ENCODE data around the gene MID1.

GRCh38 chrX:10600479-10600878 is 19.9 kb downstream of the MID1 start:
- TF ChIP-seq ZBTB40 (IDR thresholded peaks at IDR 0.05) (no peak), ZBTB40 (CRISPR knock-in tag; IDR thresholded peaks at IDR 0.05) (no peak), ZNF764 (CRISPR knock-in tag; IDR thresholded peaks at IDR 0.05; ENCODE audit: low read depth) (no peak), CTCF (IDR thresholded peaks at IDR 0.05 in 2 of 3, conservative IDR thresholded peaks at IDR 0.05 in 1 of 3; ENCODE audit: insufficient read depth in 2 of 3, low read depth in 1 of 3, low read length in 3 of 3) (no peak), HCFC1 (IDR thresholded peaks at IDR 0.05; ENCODE audit: low read depth, low read length) (no peak), GABPA (tag; conservative IDR thresholded peaks at IDR 0.05; ENCODE audit: low read depth) (no peak), PTTG1 (tag; IDR thresholded peaks at IDR 0.05; ENCODE audit: low read depth) (no peak), POLR2AphosphoS5 (IDR thresholded peaks at IDR 0.05; ENCODE audit: control insufficient read depth, insufficient read depth, low read depth, low read length) (no peak), PHF8 (IDR thresholded peaks at IDR 0.05; ENCODE audit: borderline replicate concordance, low read length) (no peak), ZNF24 (IDR thresholded peaks at IDR 0.05) (no peak), ZNF121 (CRISPR knock-in tag; conservative IDR thresholded peaks at IDR 0.05) (no peak)
- TF ChIP-seq, protein P1, sequence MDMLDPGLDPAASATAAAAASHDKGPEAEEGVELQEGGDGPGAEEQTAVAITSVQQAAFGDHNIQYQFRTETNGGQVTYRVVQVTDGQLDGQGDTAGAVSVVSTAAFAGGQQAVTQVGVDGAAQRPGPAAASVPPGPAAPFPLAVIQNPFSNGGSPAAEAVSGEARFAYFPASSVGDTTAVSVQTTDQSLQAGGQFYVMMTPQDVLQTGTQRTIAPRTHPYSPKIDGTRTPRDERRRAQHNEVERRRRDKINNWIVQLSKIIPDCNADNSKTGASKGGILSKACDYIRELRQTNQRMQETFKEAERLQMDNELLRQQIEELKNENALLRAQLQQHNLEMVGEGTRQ (CRISPR knock-in tag; IDR thresholded peaks at IDR 0.05), result no peak
- TF ChIP-seq, protein P2, sequence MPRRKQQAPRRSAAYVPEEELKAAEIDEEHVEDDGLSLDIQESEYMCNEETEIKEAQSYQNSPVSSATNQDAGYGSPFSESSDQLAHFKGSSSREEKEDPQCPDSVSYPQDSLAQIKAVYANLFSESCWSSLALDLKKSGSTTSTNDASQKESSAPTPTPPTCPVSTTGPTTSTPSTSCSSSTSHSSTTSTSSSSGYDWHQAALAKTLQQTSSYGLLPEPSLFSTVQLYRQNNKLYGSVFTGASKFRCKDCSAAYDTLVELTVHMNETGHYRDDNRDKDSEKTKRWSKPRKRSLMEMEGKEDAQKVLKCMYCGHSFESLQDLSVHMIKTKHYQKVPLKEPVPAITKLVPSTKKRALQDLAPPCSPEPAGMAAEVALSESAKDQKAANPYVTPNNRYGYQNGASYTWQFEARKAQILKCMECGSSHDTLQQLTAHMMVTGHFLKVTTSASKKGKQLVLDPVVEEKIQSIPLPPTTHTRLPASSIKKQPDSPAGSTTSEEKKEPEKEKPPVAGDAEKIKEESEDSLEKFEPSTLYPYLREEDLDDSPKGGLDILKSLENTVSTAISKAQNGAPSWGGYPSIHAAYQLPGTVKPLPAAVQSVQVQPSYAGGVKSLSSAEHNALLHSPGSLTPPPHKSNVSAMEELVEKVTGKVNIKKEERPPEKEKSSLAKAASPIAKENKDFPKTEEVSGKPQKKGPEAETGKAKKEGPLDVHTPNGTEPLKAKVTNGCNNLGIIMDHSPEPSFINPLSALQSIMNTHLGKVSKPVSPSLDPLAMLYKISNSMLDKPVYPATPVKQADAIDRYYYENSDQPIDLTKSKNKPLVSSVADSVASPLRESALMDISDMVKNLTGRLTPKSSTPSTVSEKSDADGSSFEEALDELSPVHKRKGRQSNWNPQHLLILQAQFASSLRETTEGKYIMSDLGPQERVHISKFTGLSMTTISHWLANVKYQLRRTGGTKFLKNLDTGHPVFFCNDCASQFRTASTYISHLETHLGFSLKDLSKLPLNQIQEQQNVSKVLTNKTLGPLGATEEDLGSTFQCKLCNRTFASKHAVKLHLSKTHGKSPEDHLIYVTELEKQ (CRISPR knock-in tag; IDR thresholded peaks at IDR 0.05), result no peak
- TF ChIP-seq, protein P3, sequence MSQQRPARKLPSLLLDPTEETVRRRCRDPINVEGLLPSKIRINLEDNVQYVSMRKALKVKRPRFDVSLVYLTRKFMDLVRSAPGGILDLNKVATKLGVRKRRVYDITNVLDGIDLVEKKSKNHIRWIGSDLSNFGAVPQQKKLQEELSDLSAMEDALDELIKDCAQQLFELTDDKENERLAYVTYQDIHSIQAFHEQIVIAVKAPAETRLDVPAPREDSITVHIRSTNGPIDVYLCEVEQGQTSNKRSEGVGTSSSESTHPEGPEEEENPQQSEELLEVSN (IDR thresholded peaks at IDR 0.05; ENCODE audit: borderline replicate concordance in 1 of 2, extremely low read depth in 1 of 2, insufficient read depth in 1 of 2, insufficient read length in 1 of 2, low read depth in 1 of 2, low read length in 1 of 2, poor library complexity in 1 of 2, severe bottlenecking in 1 of 2), result no peak
